Activated T-cell treated with anti-CD3 and anti-CD28 coated beads, Interleukin-2, amount 50 U/mL, for 24 hours (primary cell): ENCODE measurements around the gene HHIPL2.

ENCODE experiments used
- DNase-seq: peaks from one replicate; pipeline ENCODE4 v3.0.0-alpha.2; 2020
- H3K27ac Mint-ChIP-seq: 2 replicates; pipeline ENCODE4 v1.8.0; 2020; ENCODE audit warnings: mild to moderate bottlenecking, mixed read lengths
- H3K27me3 Mint-ChIP-seq: 2 replicates; pipeline ENCODE4 v1.8.0; 2020; ENCODE audit warnings: mixed read lengths
- H3K36me3 Mint-ChIP-seq: 2 replicates; pipeline ENCODE4 v1.8.0; 2020; ENCODE audit warnings: low read depth, mixed read lengths
- H3K4me1 Mint-ChIP-seq: 2 replicates; pipeline ENCODE4 v1.8.0; 2020; ENCODE audit warnings: low read depth, mixed read lengths
- H3K4me3 Mint-ChIP-seq: 2 replicates; pipeline ENCODE4 v1.8.0; 2020; ENCODE audit warnings: mild to moderate bottlenecking, moderate library complexity, mixed read lengths
- H3K9me3 Mint-ChIP-seq: 2 replicates; pipeline ENCODE4 v1.8.0; 2020; ENCODE audit warnings: mixed read lengths

HHIPL2 gene

DNA sequence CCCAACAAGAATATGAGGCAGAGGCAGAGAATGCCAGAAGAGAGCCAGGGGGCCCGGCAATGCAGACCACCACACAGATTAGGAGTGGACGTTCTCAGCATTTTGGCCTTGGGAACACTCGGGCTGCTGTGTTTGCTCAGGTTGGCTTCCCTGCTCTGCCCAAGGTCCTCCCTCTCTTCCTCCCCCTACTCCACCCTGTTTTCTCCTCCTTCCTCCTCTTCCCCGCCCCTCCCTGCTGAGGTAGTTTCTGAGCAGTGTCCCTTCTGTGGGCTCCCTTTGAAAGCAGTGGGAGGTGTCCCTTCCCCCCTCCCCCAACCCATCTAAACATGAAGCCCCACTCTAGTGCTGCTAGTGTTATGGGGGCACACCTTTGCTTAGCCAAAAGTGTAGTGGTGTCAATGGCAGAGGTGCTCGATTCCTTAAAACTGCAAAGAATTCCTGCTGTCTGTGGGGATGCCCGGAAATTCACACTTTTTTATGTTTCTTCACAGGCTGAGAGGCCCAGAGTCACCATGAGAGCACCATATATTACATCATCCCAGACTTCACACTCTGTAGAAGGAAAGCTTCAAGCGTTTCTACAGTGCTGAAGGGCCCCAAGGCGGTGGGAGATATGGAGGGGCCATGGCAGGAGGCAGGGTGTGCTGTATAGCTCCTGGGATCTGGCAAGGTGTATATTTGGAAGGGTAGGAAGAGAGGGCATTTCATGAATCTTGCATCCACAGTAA lies at the start of gene HHIPL2:
Gene HHIPL2, minus strand, starts transcription at position 161 of the 728 bp plus-strand sequence. Its CDS starts 60 bp downstream, at position 101.
- Mint-ChIP-seq H3K27me3 (peaks cover 27% of the 10 kb centered on the region), H3K9me3 (no peaks in the 10 kb centered on the region), H3K4me1 (no peaks in the 10 kb centered on the region), H3K27ac (no peak within 1 kb of the TSS), H3K36me3 (peaks cover 3% of the 10 kb centered on the region), H3K4me3 (no peak within 1 kb of the TSS)
- no peak for DNase-seq

DNA sequence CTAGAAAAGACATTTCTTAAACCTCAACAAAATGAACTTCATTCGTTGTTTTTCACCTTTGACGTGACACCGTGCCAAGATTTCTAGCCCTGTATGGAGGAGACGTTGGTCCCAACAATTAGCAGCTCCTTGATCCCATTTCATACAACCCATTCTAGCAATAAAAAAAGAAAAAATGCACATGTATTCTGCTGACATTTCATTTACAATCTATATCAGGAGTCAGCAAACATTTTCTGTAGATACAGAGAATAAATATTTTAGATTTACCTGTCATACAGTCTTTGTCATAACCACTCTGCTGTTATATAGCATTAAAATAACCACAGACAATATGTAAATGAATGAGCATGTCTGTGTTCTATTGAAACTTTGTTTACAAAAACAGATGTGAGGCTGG lies 48.8 kb upstream of the HHIPL2 start:
- no peak for DNase-seq
- no peaks in the 10 kb centered on the region for H3K9me3 Mint-ChIP-seq
- no peaks in the 10 kb centered on the region for H3K27me3 Mint-ChIP-seq
- H3K27ac Mint-ChIP-seq: no peak overlapping the region
- H3K36me3 Mint-ChIP-seq: no peaks in the 10 kb centered on the region
- H3K4me1 Mint-ChIP-seq: no peaks in the 10 kb centered on the region
- no peak overlapping the region for H3K4me3 Mint-ChIP-seq

DNA sequence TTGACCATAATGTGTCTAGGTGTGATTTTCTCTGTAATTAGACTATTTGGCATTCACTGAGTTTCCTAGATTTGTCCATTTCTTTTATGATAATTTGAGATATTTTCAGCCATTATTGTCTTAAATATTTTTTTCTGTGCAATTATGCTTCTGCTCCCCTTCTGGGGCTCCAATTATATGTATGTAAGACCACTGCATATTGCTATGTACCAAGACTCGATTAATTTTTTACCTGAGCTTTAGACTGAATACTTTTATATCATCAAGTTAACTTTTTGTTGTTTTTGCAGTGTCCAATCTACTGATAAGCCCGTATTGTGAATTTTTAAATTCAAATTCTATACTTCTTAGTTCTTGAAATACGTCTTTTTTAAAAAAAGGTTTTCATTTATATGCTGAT lies 46.9 kb upstream of the HHIPL2 start:
- Mint-ChIP-seq H3K27ac (no peak overlapping the region), H3K27me3 (no peaks in the 10 kb centered on the region), H3K4me3 (no peak overlapping the region), H3K36me3 (peaks cover 5% of the 10 kb centered on the region), H3K9me3 (no peaks in the 10 kb centered on the region), H3K4me1 (peaks cover 10% of the 10 kb centered on the region)
- no peak for DNase-seq

DNA sequence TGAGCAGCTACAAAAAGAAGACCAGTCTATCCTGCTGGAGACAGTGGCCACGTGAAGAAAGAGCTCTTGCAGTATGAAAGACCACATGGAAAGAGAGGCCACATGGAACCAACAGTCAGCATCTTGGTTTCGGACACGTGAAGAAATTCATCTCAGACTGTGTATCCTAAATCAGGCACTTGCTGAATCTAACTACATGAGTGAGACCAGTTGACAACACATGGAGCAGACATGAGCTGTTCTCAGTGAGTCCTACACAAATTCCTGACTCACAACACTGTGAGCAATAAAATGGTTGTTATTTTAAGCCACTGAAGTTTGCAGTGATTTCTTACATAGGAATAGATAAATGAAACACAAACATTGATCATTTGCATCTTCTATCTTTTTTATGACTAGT lies 44.3 kb upstream of the HHIPL2 start:
- H3K4me3 Mint-ChIP-seq: no peak overlapping the region
- H3K9me3 Mint-ChIP-seq: no peaks in the 10 kb centered on the region
- DNase-seq: no peak
- H3K4me1 Mint-ChIP-seq: peaks cover 31% of the 10 kb centered on the region
- peaks cover 30% of the 10 kb centered on the region for H3K36me3 Mint-ChIP-seq
- no peaks in the 10 kb centered on the region for H3K27me3 Mint-ChIP-seq
- H3K27ac Mint-ChIP-seq: no peak overlapping the region

DNA sequence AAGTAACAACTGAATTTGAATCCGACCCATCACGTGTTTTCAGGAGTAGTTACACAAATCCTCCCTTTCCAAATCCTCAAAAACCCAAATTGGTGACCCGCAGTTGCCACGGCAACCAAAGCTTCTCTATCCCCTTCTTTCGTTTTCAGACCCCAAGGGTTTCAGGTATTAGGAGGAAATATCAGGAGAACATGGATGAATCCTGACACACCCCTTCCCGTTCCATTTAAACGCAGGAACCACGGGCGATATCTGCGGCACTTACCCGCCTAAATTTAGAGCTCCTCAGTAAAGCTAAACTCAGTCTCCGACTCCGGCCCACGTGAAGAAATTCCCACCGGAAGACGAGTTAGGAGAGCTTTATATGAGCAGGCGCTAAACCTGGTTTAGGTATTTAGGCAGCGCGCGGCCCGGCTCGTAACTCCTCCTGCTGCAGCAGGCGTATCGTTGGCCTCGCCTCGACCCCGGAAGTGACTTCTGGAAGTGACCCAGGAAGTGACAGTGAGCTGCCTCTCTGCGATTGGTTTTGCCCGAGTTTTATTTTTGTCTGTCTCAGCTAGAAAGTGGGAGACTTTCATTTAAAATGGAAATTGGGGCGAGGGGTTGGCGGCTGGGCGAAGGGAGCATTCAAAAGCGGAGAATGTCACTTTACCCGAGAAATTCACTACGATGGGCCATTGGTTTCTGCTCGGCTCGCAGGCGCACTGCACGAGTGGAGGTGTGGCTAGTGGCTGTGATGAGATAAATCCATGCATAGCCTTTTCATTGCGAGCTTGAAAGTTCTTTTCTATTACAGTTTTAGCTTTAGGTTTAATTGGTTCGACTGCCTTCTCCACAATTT lies 41.8 kb upstream of the HHIPL2 start, which contains the start of gene TAF1A:
Gene TAF1A, minus strand, starts transcription at position 472 of the 841 bp plus-strand sequence.
- Mint-ChIP-seq H3K36me3 (peaks cover 51% of the 10 kb centered on the region), H3K4me3 (peak within 1 kb of the TSS; percentile 95), H3K9me3 (no peaks in the 10 kb centered on the region), H3K27me3 (no peaks in the 10 kb centered on the region), H3K4me1 (peaks cover 51% of the 10 kb centered on the region), H3K27ac (peak within 1 kb of the TSS; percentile 98)
- peak; percentile 84 for DNase-seq

DNA sequence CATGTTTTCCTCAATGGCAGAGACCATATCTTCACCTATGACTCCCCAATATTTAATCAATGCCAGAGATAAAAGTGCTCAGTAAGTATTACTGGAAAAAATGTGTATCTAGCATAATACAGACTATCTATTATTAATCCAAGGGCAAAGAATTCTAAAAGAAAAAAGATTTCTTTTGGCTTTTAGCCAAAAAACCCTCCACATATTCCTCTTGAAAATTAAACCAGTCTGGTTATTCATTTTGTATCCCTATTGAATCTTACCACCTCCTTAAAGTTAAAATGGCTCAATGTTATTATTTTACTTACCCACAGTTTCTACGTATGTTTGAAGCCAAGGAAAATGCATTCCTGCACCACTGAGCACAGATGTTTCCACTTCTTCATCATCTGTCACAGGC lies 40.2 kb upstream of the HHIPL2 start:
- Mint-ChIP-seq H3K9me3 (no peaks in the 10 kb centered on the region), H3K4me1 (peaks cover 54% of the 10 kb centered on the region), H3K4me3 (peak overlapping the region; percentile 95), H3K27me3 (no peaks in the 10 kb centered on the region), H3K27ac (peak overlapping the region; percentile 81), H3K36me3 (peaks cover 66% of the 10 kb centered on the region)
- no peak for DNase-seq

DNA sequence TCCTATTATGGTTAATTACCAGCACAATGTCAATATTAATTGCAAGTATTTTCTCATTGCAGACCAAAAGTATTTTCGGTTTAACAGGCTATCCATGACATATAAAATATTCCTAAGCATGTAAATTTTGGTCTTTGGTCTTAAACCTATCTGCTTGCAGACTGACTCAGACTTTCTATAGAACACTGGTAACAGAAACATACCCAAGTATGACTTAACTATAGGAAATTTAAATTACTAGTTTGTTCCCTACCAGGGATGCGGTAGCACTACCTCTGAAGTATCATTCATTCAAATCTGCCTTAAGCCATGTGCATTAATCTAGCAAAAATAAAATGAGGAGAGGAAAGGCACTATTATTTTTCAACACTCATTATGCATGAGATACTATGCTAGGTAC lies 38.9 kb upstream of the HHIPL2 start:
- Mint-ChIP-seq H3K9me3 (no peaks in the 10 kb centered on the region), H3K4me1 (peaks cover 66% of the 10 kb centered on the region), H3K36me3 (peaks cover 79% of the 10 kb centered on the region), H3K27ac (peak overlapping the region; percentile 81), H3K4me3 (peak overlapping the region; percentile 53), H3K27me3 (no peaks in the 10 kb centered on the region)
- no peak for DNase-seq

DNA sequence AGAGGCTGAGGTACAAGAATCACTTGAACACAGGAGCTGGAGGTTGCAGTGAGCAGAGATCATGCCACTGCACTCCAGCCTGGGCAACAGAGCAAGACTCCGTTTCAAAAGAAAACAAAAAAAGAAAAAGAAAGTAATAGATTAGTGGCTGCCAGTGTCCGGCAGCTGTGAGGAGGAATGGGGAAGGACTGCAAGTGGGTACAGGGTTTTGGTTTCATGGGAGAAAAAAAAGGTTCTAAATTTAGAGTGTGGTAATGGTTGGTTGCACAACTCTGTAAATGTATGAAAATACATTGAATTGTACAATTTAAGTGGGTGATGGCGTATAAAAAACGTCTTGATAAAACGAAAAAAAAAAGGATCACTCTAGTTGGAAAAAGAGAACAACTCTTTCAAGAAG lies 35.2 kb upstream of the HHIPL2 start:
- peaks cover 92% of the 10 kb centered on the region for H3K36me3 Mint-ChIP-seq
- H3K4me1 Mint-ChIP-seq: peaks cover 46% of the 10 kb centered on the region
- no peak overlapping the region for H3K27ac Mint-ChIP-seq
- no peaks in the 10 kb centered on the region for H3K27me3 Mint-ChIP-seq
- no peak for DNase-seq
- no peaks in the 10 kb centered on the region for H3K9me3 Mint-ChIP-seq
- no peak overlapping the region for H3K4me3 Mint-ChIP-seq

DNA sequence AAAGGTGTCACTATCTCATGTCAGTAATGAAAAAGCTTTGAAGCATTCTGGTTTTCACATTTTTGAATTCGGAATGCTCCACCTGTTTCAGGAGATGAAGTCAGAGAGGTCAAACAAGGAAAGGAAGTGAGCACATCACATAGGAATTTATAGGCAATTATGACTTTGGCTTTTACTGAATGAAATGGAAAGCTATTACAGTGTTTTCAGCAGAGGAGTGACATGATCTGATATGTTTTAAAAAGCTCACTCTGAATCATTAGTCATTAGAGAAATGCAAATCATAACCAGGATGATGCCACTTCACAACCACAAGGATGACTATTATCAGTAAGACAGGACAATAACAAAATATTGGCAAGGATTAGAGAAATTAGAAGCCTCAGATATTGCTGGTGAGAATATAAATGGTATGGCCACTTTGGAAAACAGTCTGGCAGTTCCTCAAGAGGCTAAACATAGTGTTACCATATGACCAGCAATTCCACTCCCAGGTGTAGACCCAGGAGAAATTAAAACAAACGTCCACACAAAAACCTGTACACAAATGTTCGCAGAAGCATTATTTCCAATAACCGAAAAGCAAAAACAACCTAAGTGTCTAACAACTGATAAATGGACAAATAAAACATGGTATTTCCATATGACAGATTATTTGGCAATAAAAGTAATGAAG lies 34.3 kb upstream of the HHIPL2 start:
- H3K27me3 Mint-ChIP-seq: no peaks in the 10 kb centered on the region
- H3K4me1 Mint-ChIP-seq: peaks cover 39% of the 10 kb centered on the region
- H3K36me3 Mint-ChIP-seq: peaks cover 93% of the 10 kb centered on the region
- DNase-seq: no peak
- peak overlapping the region; percentile 67 for H3K27ac Mint-ChIP-seq
- no peaks in the 10 kb centered on the region for H3K9me3 Mint-ChIP-seq
- no peak overlapping the region for H3K4me3 Mint-ChIP-seq

DNA sequence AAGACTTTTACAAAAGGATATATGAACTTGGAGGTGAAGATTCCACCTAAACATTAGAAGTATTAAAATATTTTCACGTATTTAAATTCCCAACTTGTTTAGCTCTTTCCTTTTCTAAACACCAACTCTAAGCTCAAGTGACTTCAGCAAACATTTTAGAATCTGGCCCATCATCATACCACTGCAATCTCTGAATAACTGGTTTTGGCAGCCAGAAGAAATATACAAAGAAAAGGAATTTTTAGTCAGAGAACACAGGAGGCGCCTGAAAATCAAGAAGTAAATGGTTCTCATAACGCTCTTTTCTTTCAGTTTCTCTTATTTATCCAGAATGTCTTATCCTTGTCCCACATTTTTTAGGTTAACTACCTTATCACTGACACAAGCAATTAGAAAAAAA lies 31.4 kb upstream of the HHIPL2 start:
- H3K27me3 Mint-ChIP-seq: no peaks in the 10 kb centered on the region
- H3K4me3 Mint-ChIP-seq: no peak overlapping the region
- H3K9me3 Mint-ChIP-seq: no peaks in the 10 kb centered on the region
- peaks cover 21% of the 10 kb centered on the region for H3K4me1 Mint-ChIP-seq
- H3K36me3 Mint-ChIP-seq: peaks cover 96% of the 10 kb centered on the region
- DNase-seq: no peak
- no peak overlapping the region for H3K27ac Mint-ChIP-seq

DNA sequence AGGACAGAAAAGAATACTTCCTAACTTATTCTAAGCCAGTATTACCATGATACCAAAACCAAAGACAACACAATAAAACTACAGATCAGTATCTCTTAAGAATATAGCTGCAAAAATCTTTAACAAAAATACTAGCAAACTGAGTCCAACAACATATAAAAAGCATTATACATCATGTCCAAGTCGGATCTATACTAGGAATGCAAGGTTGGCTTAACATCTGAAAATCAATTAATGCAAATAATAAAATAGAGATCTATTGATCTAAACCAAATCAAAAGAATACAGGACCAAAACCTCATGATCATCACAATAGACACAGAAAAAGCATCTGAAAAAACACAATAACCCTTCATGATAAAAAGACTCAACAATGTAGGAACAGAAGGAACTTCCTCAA lies 22.9 kb upstream of the HHIPL2 start:
- H3K9me3 Mint-ChIP-seq: peaks cover 5% of the 10 kb centered on the region
- H3K27me3 Mint-ChIP-seq: no peaks in the 10 kb centered on the region
- H3K27ac Mint-ChIP-seq: no peak overlapping the region

DNA sequence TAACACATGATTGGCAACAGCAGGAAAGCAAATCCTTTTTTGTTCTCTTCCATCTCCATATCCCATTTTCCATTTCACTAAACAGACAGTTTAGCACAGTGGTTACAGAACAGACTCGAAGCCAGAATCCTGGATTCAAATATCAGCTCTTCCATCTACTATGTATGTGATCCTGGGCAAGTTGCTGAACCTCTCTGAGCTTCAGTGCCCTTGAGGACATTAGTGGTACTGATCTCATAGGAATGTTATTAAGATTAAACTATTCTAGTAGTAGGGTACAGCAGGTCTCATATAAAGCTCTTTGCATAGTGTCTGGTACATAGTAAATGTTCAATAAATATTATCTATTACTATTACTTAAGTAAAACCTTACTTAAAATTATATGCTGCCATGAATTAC lies 13.8 kb upstream of the HHIPL2 start:
- Mint-ChIP-seq H3K27me3 (no peaks in the 10 kb centered on the region), H3K4me3 (no peak overlapping the region), H3K36me3 (peaks cover 86% of the 10 kb centered on the region), H3K27ac (no peak overlapping the region), H3K9me3 (no peaks in the 10 kb centered on the region), H3K4me1 (no peaks in the 10 kb centered on the region)
- no peak for DNase-seq

More for the DNA sequence above, 22.9 kb upstream of the HHIPL2 start:
- Mint-ChIP-seq H3K4me3 (no peak overlapping the region), H3K36me3 (peaks cover 95% of the 10 kb centered on the region), H3K4me1 (peaks cover 9% of the 10 kb centered on the region)
- DNase-seq: no peak

DNA sequence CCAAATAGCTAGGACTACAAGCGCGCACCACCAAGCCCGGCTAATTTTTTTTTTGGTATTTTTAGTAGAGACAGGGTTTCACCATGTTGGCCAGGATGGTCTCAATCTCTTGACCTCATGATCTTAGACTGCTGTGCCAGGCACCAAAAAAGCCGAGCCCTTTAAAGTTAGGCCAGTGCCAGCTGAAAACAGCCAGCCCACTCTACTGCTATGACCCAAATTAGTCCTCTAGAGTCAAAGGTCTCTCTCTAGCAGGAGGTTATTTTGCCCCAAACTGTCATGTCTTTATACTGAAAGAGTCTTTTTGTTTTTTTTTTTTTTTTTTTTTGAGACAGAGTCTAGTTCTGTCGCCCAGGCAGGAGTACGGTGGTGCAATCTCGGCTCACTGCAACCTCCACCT lies 9.7 kb upstream of the HHIPL2 start:
- no peak for DNase-seq
- H3K36me3 Mint-ChIP-seq: peaks cover 80% of the 10 kb centered on the region
- no peaks in the 10 kb centered on the region for H3K27me3 Mint-ChIP-seq
- H3K4me1 Mint-ChIP-seq: no peaks in the 10 kb centered on the region
- H3K27ac Mint-ChIP-seq: no peak overlapping the region
- H3K9me3 Mint-ChIP-seq: no peaks in the 10 kb centered on the region
- H3K4me3 Mint-ChIP-seq: no peak overlapping the region

DNA sequence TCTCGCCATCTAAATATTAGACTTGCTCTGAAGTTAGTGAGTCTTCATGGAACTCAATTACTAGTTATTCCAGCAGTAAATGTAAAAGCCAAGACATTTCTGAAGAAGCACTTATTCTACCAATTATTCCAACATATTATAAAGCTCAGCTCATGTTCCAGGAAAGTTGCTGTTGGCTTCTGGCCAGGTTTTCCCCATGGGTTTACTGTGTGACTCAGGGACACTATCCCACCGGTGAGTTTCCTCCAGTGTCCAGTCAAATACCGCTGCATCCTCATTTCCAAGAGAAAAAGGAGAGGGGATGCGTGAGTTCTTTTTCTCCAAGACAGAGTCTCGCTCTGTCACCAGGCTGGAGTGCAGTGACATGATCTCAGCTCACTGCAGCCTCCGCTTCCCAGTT lies 9.2 kb upstream of the HHIPL2 start:
- H3K4me1 Mint-ChIP-seq: no peaks in the 10 kb centered on the region
- no peak overlapping the region for H3K4me3 Mint-ChIP-seq
- H3K27ac Mint-ChIP-seq: no peak overlapping the region
- no peaks in the 10 kb centered on the region for H3K27me3 Mint-ChIP-seq
- peaks cover 78% of the 10 kb centered on the region for H3K36me3 Mint-ChIP-seq
- H3K9me3 Mint-ChIP-seq: no peaks in the 10 kb centered on the region
- DNase-seq: no peak
